K562 (cell line): ENCODE data around the gene PRICKLE2. TPM values are rescaled to one million over a fixed set of nuclear protein-coding genes. Genes with fewer than 3 reads are reported as not detected.

Source experiments
- ATAC-seq: fragments of 200-7000 bp; cut with Tn5 transposase; 3 replicates; pipeline ENCODE4 v1.9.1; 2020; ENCODE audit warnings: moderate library complexity
- BruUV-seq: library from RNA; stranded (reverse); fragments of 400-500 nt; replicated peaks from 2 replicates; lab custom pipeline; 2021; lab: Mats Ljungman, UMichigan
- CTCF ChIA-PET: fragments of 300-600 bp; formaldehyde crosslinking; extraction: SDS; loops from one replicate; lab custom pipeline; 2021; ENCODE audit warnings: low intra/inter-chr PET ratio; lab: Yijun Ruan, JAX
- POLR2A ChIA-PET: fragments of 300-600, 350-650 bp; sonication (Branson Sonifier 250); formaldehyde crosslinking; extraction: SDS; loops from one replicate; lab custom pipeline; 2021; ENCODE audit warnings: antibody characterized with exemption, inconsistent platforms; lab: Yijun Ruan, JAX
- DNase-seq, 4 experiments: peaks; one replicate each; pipeline versions ENCODE4 v3.0.0 to v3.0.0-alpha.2; 2011 to 2018; ENCODE audit warnings: low spot score in 3 of 4, mixed read lengths in 3 of 4; ENCODE audit errors: extremely low read depth in 1 of 4
- FAIRE-seq: peaks from 2 replicates; lab custom pipeline; 2011; peaks lifted over from hg19 to GRCh38; lab: Jason Lieb, UNC
- H2AFZ ChIP-seq: 2 replicates; pipeline ENCODE4 v1.6.0; 2011; ENCODE audit warnings: low read depth, low read length, control low read depth, inconsistent platforms
- H3K27ac ChIP-seq: fragments of 200-600 bp; 3 replicates; pipeline ENCODE4 v1.8.0; 2011; ENCODE audit warnings: low read depth, mild to moderate bottlenecking, control low read depth, inconsistent platforms, low read length, moderate library complexity, mixed read lengths; ENCODE audit errors: extremely low read depth
- H3K27me3 ChIP-seq, 2 experiments: fragments of 300-600 bp in 1 of 2; 2 replicates in 1 of 2; 3 replicates in 1 of 2; pipeline versions ENCODE4 v1.6.0 to v1.8.0; 2011; ENCODE audit warnings: inconsistent platforms in 2 of 2, low read length in 2 of 2, mild to moderate bottlenecking in 1 of 2, mixed read lengths in 1 of 2, moderate library complexity in 1 of 2; ENCODE audit not compliant: control insufficient read depth in 2 of 2, insufficient read depth in 2 of 2
- H3K36me3 ChIP-seq: fragments of 300-600 bp; 3 replicates; pipeline ENCODE4 v1.8.0; 2011; ENCODE audit warnings: mild to moderate bottlenecking, low read length, inconsistent platforms; ENCODE audit not compliant: control insufficient read depth, insufficient read depth
- H3K4me1 ChIP-seq, 2 experiments: fragments of 200-600 bp in 1 of 2; replicated peaks in 1 of 2; 2 replicates in 1 of 2; 3 replicates in 1 of 2; pipeline versions ENCODE4 v1.5.1 to v1.8.0; 2011; ENCODE audit warnings: inconsistent platforms in 2 of 2, low read length in 2 of 2, mild to moderate bottlenecking in 1 of 2, mixed read lengths in 1 of 2, moderate library complexity in 1 of 2; ENCODE audit not compliant: control insufficient read depth in 2 of 2, insufficient read depth in 2 of 2
- H3K4me2 ChIP-seq: 2 replicates; pipeline ENCODE4 v1.6.1; 2011; ENCODE audit warnings: low read length, control low read depth, inconsistent platforms, mixed read lengths; ENCODE audit not compliant: insufficient read depth
- H3K4me3 ChIP-seq: fragments of 200-600 bp; sonication (generic), shearing (Covaris generic); 2 replicates; pipeline ENCODE4 v1.5.1; 2016; ENCODE audit warnings: control low read depth, inconsistent platforms
- H3K79me2 ChIP-seq: fragments of 200-600 bp; 3 replicates; pipeline ENCODE4 v1.8.0; 2011; ENCODE audit warnings: low read length, inconsistent platforms; ENCODE audit not compliant: control insufficient read depth, insufficient read depth
- H3K9ac ChIP-seq, 2 experiments: 2 replicates each; pipeline versions ENCODE4 v1.6.0 to v1.6.1; 2011; ENCODE audit warnings: low read depth in 2 of 2, low read length in 2 of 2, control low read depth in 1 of 2, inconsistent platforms in 1 of 2, mild to moderate bottlenecking in 1 of 2, mixed read lengths in 1 of 2; ENCODE audit not compliant: insufficient read depth in 1 of 2
- H3K9me1 ChIP-seq: one replicate; pipeline ENCODE4 v1.6.0; 2011; ENCODE audit warnings: inconsistent platforms, mild to moderate bottlenecking, low read length, moderate library complexity; ENCODE audit not compliant: control insufficient read depth, insufficient read depth
- H3K9me3 ChIP-seq: replicated peaks from 2 replicates; pipeline ENCODE4 v1.5.1; 2011; ENCODE audit warnings: low read depth, low read length, inconsistent platforms; ENCODE audit not compliant: control insufficient read depth, insufficient read depth
- H4K20me1 ChIP-seq: replicated peaks from 2 replicates; pipeline ENCODE4 v1.6.1; 2011; ENCODE audit warnings: low read length, inconsistent platforms, mixed read lengths; ENCODE audit not compliant: control insufficient read depth, insufficient read depth
- CBX2 ChIP-seq: fragments of 200-600 bp; sonication (generic); IDR thresholded peaks from one replicate; pipeline ENCODE4 v1.6.1; 2012; ENCODE audit warnings: mild to moderate bottlenecking, low read length, inconsistent platforms; ENCODE audit not compliant: insufficient read depth, poor library complexity, severe bottlenecking
- CREB1 ChIP-seq, 2 experiments: sonication (generic) in 1 of 2; formaldehyde crosslinking in 1 of 2; IDR thresholded peaks; 2 replicates each; pipeline versions ENCODE4 v1.6.1 to v1.8.0; 2012 to 2022; ENCODE audit warnings: inconsistent platforms in 1 of 2, mild to moderate bottlenecking in 1 of 2, missing genetic modification reagents in 1 of 2, moderate library complexity in 1 of 2
- DPF2 ChIP-seq: fragments of 450-650 bp; IDR thresholded peaks from 2 replicates; pipeline ENCODE4 v1.6.1; 2016
- HDAC8 ChIP-seq: fragments of 450-650 bp; IDR thresholded peaks from 2 replicates; pipeline ENCODE4 v1.6.1; 2016; ENCODE audit warnings: mild to moderate bottlenecking, missing genetic modification characterization, moderate library complexity, missing compliant biosample characterization
- KLF1 ChIP-seq: fragments of 450-650 bp; IDR thresholded peaks from 2 replicates; pipeline ENCODE4 v1.6.1; 2016; ENCODE audit warnings: missing genetic modification characterization, missing compliant biosample characterization
- MAX ChIP-seq: sonication (generic); formaldehyde crosslinking; IDR thresholded peaks from 2 replicates; pipeline ENCODE4 v1.9.0; 2022; ENCODE audit warnings: mild to moderate bottlenecking, missing genetic modification reagents
- MCM7 ChIP-seq, 2 experiments: fragments of 450-650 bp; IDR thresholded peaks; 2 replicates each; pipeline ENCODE4 v1.6.1; 2016 to 2018
- MTA2 ChIP-seq: fragments of 450-650 bp; IDR thresholded peaks from 2 replicates; pipeline ENCODE4 v1.6.1; 2016; ENCODE audit warnings: low read depth
- NBN ChIP-seq: fragments of 450-650 bp; IDR thresholded peaks from 2 replicates; pipeline ENCODE4 v1.6.1; 2016; ENCODE audit warnings: low read depth, mild to moderate bottlenecking
- NFIX ChIP-seq: fragments of 250-450 bp; sonication (Bioruptor Pico); IDR thresholded peaks from 2 replicates; pipeline ENCODE4 v1.4.0; 2020; ENCODE audit warnings: low read depth, mild to moderate bottlenecking, moderate library complexity
- POLR2AphosphoS5 ChIP-seq: IDR thresholded peaks from 2 replicates; pipeline ENCODE4 v1.6.1; 2011; ENCODE audit warnings: mild to moderate bottlenecking, low read depth, low read length, moderate library complexity; ENCODE audit not compliant: control insufficient read depth, insufficient read depth
- SMAD4 ChIP-seq: fragments of 250-450 bp; sonication (Bioruptor Pico); conservative IDR thresholded peaks from 2 replicates; pipeline ENCODE4 v1.8.0; 2021; ENCODE audit warnings: inconsistent platforms, mild to moderate bottlenecking, moderate library complexity
- TAF1 ChIP-seq: IDR thresholded peaks from 2 replicates; pipeline ENCODE4 v1.6.1; 2011; ENCODE audit warnings: mild to moderate bottlenecking, low read length, moderate library complexity; ENCODE audit not compliant: insufficient read depth, control insufficient read depth, severe bottlenecking; ENCODE audit errors: extremely low read depth
- TBP ChIP-seq: optimal IDR thresholded peaks from 2 replicates; pipeline ENCODE3; 2011; ENCODE audit warnings: low read depth, low read length, improper control_type of control experiment
- TCF7 ChIP-seq: sonication (generic); IDR thresholded peaks from 2 replicates; pipeline ENCODE4 v1.6.1; 2016; ENCODE audit warnings: antibody characterized with exemption, borderline replicate concordance
- ZBTB2 ChIP-seq: fragments of 450-650 bp; IDR thresholded peaks from 2 replicates; pipeline ENCODE4 v1.6.1; 2016; ENCODE audit warnings: antibody characterized with exemption
- ZNF133 ChIP-seq: fragments of 250-450 bp; sonication (Bioruptor Pico); IDR thresholded peaks from 2 replicates; pipeline ENCODE4 v1.4.0; 2020; ENCODE audit warnings: mild to moderate bottlenecking
- ZNF609 ChIP-seq: sonication (generic); formaldehyde crosslinking; IDR thresholded peaks from 2 replicates; pipeline ENCODE4 v1.8.1; 2023; ENCODE audit warnings: missing genetic modification reagents, mild to moderate bottlenecking, borderline replicate concordance
- WGBS: fragments of 100-300 bp; shearing (Covaris generic); methylation state at CpG from one replicate; pipeline ENCODE4 v1.1.6; 2016; ENCODE audit warnings: low coverage, mixed read lengths; ENCODE audit not compliant: insufficient coverage; ENCODE audit errors: missing lambda C conversion rate; 5-methylcytosine and 5-hydroxymethylcytosine counted together
- in situ Hi-C: fragments of 300-500 bp; cut with MboI; formaldehyde crosslinking; loops from 4 replicates; pipeline ENCODE4 v1.15.0; 2018; ENCODE audit warnings: inconsistent platforms, mixed read lengths
- intact Hi-C: fragments of 100-400 bp; cut with micrococcal nuclease; formaldehyde crosslinking; loops from 2 replicates; pipeline ENCODE4 v1.14.2; 2022
- polyA plus RNA-seq, 8 experiments: library from polyadenylated mRNA; depleted of rRNA in 4 of 8; stranded (reverse) in 5 of 8; unstranded in 3 of 8; fragments of >200 nt; fragmentation: Nextera tagmentation in 2 of 8; fragmentation: Illumina TruSeq in 1 of 8; extraction: Ambion mirVana in 2 of 8; extraction: Trizol in 1 of 8; gene quantifications; 2 replicates each; pipeline versions ENCODE4 v1.2.1 to v1.2.3, GENCODE V29; 2011 to 2014; ENCODE audit warnings: inconsistent platforms in 1 of 8, missing spikeins in 1 of 8
- total RNA-seq, 7 experiments: library from RNA; depleted of rRNA in 6 of 7; stranded (reverse); fragments of >200 nt in 6 of 7; fragmentation: Illumina TruSeq in 2 of 7; extraction: Trizol in 2 of 7; gene quantifications; 2 replicates each; pipeline versions ENCODE4 v1.2.1 to v1.2.3, GENCODE V29; 2011 to 2021; ENCODE audit warnings: low replicate concordance in 1 of 7

PRICKLE2 gene
- total and polyA plus RNA-seq, 9 of the 15 experiments (the other 6 are each of a cell fraction or from before 2014, with no cell fraction given): 0.07 to 0.09 TPM; not detected in 7

- H3K79me2 ChIP-seq: no peaks in the 10 kb centered on the region
- H3K9me3 ChIP-seq: no peaks in the 10 kb centered on the region
- POLR2A ChIA-PET: interaction anchor here (1.3 kb wide), 1 partner anchor 11 kb away, joined by 5 read pairs; no protein-coding TSS in a partner anchor
- no peak for ATAC-seq
- intact Hi-C loops (no loop called here), in situ Hi-C loops (no loop called here)
- CTCF ChIA-PET: no interaction called here
- no peaks in the 10 kb centered on the region for H4K20me1 ChIP-seq
- H3K9me1 ChIP-seq: no peaks in the 10 kb centered on the region
- H3K4me2 ChIP-seq: no peak overlapping the region
- no peak for DNase-seq
- no peak for TF ChIP-seq TAF1
- TF ChIP-seq HDAC8 (tag): no peak
- no peak for TF ChIP-seq NBN
- TF ChIP-seq MAX (CRISPR knock-in tag): no peak
- TF ChIP-seq ZNF609 (CRISPR knock-in tag): no peak
- no peak for TF ChIP-seq MCM7 (IDR thresholded peaks at IDR 0.05)
- TF ChIP-seq CBX2: no peak
- TF ChIP-seq KLF1 (tag): no peak
- TF ChIP-seq ZBTB2: no peak
- TF ChIP-seq POLR2AphosphoS5: no peak
- TF ChIP-seq CREB1 (IDR thresholded peaks at IDR 0.05): no peak
- TF ChIP-seq CREB1 (CRISPR knock-in tag; IDR thresholded peaks at IDR 0.05): no peak
- no peak for TF ChIP-seq TBP
- no peak for TF ChIP-seq NFIX (CRISPR knock-in tag)
- TF ChIP-seq TCF7: no peak
- no peak for TF ChIP-seq SMAD4
- no peak for TF ChIP-seq MTA2
- TF ChIP-seq DPF2: no peak
- no peak for TF ChIP-seq ZNF133 (CRISPR knock-in tag)
- TF ChIP-seq, all 486 proteins: peak for 0
- BruUV-seq: no TSS peak
- 0% methylated on average over 2 of the region's 3 CpGs for WGBS
- H3K27ac ChIP-seq: no peak overlapping the region
- no peak overlapping the region for H2AFZ ChIP-seq
- no peaks in the 10 kb centered on the region for H3K4me1 ChIP-seq
- no peak for FAIRE-seq
- no peak overlapping the region for H3K4me3 ChIP-seq
- H3K27me3 ChIP-seq: peaks cover 0 to 5% of the 10 kb centered on the region in 2 experiments; a peak in 2 of 5 replicates
- H3K36me3 ChIP-seq: no peaks in the 10 kb centered on the region
- no peak overlapping the region for H3K9ac ChIP-seq
Measured at GRCh38 chr3:64265646-64266045, 40.4 kb upstream of the PRICKLE2 start.
